PC-9 (cell line): ENCODE results near the gene TBPL2.

Experiments
- EZH2 ChIP-seq: fragments of 200-600 bp; sonication (generic); IDR thresholded peaks from 2 replicates; pipeline ENCODE4 v1.8.0; 2017; ENCODE audit warnings: antibody characterized with exemption, low read depth
- TF ChIP-seq, protein P1 (sequence below): fragments of 200-600 bp; sonication (generic); conservative IDR thresholded peaks from 2 replicates; pipeline ENCODE4 v1.6.1; 2017; ENCODE audit warnings: mixed run types, antibody characterized with exemption, mild to moderate bottlenecking, moderate library complexity

DNA sequence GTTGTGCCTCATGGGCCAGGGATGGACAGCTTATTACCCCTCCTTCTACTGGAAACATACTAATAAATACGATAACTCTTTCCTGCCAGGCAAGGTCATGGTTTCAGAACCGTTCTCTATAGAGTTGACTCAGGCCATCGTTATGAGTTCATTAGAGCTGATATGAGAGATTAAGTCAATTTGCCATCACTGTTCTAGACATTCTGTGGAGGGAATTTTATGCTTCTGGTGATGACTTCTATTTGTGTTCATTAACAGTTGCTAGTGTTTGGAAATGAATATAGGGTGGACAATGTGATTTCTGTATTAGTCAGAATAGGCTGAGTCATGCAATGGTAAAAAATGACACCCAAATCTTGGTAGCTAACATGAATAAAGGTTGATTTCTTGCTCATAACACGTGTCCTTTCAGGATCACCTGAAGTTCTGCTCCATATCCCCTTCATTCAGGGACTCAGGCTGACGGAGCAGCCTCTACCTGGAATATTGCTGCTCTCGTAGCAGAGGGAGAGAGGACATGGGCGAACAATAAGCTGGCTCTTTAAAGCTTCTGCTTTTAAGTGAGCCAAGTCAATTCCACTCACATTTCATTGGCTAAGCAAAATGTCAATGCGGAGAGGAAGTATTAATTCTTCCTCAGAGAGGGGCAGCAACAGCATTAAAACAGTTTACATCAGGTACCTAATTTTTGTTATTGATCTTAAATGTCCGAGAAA, 18.5 kb upstream of the TBPL2 start:
- no peak for TF ChIP-seq EZH2
- TF ChIP-seq, protein P1, sequence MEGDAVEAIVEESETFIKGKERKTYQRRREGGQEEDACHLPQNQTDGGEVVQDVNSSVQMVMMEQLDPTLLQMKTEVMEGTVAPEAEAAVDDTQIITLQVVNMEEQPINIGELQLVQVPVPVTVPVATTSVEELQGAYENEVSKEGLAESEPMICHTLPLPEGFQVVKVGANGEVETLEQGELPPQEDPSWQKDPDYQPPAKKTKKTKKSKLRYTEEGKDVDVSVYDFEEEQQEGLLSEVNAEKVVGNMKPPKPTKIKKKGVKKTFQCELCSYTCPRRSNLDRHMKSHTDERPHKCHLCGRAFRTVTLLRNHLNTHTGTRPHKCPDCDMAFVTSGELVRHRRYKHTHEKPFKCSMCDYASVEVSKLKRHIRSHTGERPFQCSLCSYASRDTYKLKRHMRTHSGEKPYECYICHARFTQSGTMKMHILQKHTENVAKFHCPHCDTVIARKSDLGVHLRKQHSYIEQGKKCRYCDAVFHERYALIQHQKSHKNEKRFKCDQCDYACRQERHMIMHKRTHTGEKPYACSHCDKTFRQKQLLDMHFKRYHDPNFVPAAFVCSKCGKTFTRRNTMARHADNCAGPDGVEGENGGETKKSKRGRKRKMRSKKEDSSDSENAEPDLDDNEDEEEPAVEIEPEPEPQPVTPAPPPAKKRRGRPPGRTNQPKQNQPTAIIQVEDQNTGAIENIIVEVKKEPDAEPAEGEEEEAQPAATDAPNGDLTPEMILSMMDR, result no peak
